Measurements from ENCODE around the gene KLF11.

DNA sequence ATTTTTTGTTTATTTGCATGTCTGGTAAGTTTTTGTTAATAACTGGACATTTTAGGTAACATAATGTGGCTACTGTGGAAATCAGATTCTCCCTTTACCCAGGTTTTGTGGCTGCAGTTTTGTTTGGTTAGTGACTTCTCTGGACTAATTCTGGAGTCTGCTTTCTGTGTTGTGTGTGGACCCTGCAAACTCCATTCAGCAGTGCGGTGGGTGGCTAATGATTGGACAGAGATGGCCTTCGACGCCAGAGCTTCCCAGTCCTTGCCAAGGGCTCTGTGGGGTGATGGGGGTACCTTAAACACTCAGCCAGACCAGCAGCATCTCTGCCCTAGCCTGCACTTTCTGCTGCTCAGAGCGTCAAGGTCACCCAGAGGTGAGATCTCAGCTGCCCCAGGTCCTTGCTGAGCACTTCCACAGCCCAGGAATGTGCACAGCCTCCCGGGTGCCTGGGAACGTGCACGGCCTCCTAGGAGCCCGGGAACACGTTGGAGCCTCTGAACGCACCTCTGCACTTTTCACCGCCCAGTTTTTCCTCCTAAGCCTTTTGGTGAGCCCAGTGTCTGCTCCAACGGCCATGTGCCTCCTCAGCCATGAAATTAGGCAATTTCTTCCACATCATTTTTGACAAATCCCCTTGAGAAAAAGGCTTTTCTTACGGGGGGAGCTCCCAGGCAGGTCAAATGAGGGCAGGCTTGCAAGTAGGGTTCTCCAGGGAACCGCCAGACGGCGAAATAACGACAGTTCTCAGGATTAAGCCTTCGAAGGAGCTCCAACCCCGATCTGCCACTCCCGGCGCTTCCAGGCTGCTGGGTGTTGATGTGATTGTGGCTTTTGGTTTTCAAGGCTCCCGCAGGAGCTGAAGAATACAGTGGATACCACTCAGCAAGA, 35.2 kb upstream of the KLF11 start:
- TF ChIP-seq, protein P1, sequence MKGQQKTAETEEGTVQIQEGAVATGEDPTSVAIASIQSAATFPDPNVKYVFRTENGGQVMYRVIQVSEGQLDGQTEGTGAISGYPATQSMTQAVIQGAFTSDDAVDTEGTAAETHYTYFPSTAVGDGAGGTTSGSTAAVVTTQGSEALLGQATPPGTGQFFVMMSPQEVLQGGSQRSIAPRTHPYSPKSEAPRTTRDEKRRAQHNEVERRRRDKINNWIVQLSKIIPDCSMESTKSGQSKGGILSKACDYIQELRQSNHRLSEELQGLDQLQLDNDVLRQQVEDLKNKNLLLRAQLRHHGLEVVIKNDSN (IDR thresholded peaks at IDR 0.05; ENCODE audit: borderline replicate concordance, low read depth): no peak
- TF ChIP-seq CTCF (IDR thresholded peaks at IDR 0.05) (no peak), JUND (IDR thresholded peaks at IDR 0.05) (no peak), GATA2 (CRISPR knock-in tag; IDR thresholded peaks at IDR 0.05) (no peak), FOXM1 (IDR thresholded peaks at IDR 0.05; ENCODE audit: low read depth) (no peak), POLR2AphosphoS5 (IDR thresholded peaks at IDR 0.05; ENCODE audit: low read depth, low read length) (no peak), IRF3 (IDR thresholded peaks at IDR 0.05; ENCODE audit: low read depth, low read length) (no peak), SMC3 (IDR thresholded peaks at IDR 0.05; ENCODE audit: low read depth, low read length) (no peak), NFIC (IDR thresholded peaks at IDR 0.05; ENCODE audit: borderline replicate concordance) (no peak)
- TF ChIP-seq, protein P2, sequence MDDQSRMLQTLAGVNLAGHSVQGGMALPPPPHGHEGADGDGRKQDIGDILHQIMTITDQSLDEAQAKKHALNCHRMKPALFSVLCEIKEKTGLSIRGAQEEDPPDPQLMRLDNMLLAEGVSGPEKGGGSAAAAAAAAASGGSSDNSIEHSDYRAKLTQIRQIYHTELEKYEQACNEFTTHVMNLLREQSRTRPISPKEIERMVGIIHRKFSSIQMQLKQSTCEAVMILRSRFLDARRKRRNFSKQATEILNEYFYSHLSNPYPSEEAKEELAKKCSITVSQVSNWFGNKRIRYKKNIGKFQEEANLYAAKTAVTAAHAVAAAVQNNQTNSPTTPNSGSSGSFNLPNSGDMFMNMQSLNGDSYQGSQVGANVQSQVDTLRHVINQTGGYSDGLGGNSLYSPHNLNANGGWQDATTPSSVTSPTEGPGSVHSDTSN (IDR thresholded peaks at IDR 0.05): no peak
